VCaP (cell line): ENCODE data around the gene CHMP4A.

Experiments used
- H3K27ac ChIP-seq: fragments of 450-650 bp; 2 replicates; pipeline ENCODE4 v1.5.1; 2017
- TF ChIP-seq, protein P1 (sequence below): fragments of 450-650 bp; conservative IDR thresholded peaks from 2 replicates; pipeline ENCODE4 v1.5.1; 2017; ENCODE audit warnings: mild to moderate bottlenecking, moderate library complexity

Gene CHMP4A

DNA sequence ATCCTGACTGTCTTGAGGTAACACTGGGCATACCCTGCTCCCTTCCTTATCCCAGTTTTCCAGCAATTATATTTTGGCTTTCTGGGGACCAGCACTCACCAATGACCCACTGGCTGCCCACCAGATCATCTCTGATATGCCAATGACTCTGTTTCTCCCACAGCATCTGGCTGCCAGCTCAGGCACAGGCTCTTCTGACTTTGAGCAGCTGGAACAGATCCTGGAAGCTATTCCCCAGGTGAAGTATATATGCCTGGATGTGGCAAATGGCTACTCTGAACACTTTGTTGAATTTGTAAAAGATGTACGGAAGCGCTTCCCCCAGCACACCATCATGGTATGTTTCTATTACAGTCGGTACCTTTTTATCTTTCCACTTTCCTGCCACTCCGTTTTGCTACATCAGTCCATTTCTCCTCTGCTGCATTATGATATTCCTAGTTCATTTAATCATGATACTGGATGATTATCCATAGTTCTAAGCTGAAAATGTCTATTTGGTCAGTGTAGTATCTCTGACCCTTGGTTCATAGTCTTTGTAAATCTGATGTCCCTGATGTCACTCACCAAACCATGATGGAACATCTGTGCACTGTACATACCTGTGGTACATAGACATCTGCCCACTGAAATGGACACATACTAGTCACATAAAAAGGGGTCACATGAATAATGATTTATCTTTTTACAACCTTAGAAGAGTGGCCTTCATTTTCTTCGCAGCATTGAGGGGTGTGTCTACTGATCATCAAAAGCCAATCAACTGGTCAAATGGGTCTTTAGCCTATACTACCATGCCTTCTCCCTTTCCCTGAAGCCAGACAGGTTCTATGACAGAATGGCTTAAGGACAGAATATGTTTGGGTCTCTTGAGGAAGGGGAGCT is 22.8 kb upstream of the CHMP4A start:
- TF ChIP-seq, protein P1, sequence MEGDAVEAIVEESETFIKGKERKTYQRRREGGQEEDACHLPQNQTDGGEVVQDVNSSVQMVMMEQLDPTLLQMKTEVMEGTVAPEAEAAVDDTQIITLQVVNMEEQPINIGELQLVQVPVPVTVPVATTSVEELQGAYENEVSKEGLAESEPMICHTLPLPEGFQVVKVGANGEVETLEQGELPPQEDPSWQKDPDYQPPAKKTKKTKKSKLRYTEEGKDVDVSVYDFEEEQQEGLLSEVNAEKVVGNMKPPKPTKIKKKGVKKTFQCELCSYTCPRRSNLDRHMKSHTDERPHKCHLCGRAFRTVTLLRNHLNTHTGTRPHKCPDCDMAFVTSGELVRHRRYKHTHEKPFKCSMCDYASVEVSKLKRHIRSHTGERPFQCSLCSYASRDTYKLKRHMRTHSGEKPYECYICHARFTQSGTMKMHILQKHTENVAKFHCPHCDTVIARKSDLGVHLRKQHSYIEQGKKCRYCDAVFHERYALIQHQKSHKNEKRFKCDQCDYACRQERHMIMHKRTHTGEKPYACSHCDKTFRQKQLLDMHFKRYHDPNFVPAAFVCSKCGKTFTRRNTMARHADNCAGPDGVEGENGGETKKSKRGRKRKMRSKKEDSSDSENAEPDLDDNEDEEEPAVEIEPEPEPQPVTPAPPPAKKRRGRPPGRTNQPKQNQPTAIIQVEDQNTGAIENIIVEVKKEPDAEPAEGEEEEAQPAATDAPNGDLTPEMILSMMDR: no peak

DNA sequence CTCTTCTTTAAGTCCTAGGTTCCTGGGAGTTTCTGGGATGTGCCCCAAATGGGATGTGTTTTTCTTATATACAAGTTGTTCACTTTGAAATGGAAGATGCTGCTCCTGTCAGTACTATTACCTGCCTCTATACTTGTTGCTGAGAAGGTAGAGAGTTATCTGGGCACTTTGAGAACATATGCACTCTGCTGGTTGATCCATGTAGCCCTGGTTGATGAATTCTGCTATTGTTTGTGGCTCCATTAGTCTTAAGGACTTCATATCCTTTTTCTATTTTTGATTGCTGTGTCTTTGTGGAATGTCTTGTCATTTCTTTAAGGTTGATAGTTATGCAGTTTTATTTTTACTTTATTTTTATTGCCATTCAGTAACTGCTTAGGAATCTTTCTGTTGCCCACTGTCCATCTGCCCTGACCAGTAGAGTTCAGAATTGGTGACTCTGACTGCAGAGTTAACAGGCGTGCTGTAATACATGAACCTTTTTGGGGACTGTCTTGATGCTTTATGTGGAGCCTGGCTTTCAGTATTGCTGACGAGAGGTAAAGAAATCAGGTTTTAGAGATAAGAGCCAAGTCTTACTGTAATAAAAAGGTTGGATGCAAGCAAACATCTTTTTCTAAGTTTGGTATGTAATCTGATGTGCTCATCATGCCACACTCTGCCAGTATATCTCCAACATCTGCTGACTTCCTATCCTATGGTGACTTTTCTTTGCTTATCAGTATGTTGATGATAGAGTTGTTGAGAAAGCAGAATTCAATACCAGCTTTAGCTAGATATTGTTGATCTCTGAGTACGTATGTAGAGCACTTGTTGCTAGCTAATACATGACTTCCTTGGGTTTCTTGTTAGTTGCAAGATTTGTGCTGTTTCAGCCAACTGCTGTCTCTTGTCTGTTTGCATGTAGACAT is 21.1 kb upstream of the CHMP4A start:
- TF ChIP-seq, protein P1: no peak
- no peak overlapping the region; the same call in 1 of the 2 replicates for H3K27ac ChIP-seq

More for the DNA sequence above, 22.8 kb upstream of the CHMP4A start:
- H3K27ac ChIP-seq: no peak overlapping the region

DNA sequence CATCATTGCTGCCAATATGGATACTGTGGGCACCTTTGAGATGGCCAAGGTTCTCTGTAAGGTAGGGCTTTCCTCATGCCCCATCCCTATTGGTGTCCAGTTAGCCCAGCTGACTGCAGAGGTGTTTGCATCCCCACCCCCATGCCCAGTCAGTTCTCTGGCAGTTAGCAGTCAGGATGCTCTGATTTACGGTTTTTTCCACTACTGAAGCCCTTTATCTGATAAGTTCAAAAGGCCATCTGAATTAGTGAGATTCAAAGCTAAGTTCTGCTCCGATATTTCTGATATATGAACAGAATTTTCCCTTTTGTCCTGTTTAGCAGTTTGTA is 20.2 kb upstream of the CHMP4A start:
- peak overlapping the region; percentile 85 for H3K27ac ChIP-seq
- TF ChIP-seq, protein P1: no peak

DNA sequence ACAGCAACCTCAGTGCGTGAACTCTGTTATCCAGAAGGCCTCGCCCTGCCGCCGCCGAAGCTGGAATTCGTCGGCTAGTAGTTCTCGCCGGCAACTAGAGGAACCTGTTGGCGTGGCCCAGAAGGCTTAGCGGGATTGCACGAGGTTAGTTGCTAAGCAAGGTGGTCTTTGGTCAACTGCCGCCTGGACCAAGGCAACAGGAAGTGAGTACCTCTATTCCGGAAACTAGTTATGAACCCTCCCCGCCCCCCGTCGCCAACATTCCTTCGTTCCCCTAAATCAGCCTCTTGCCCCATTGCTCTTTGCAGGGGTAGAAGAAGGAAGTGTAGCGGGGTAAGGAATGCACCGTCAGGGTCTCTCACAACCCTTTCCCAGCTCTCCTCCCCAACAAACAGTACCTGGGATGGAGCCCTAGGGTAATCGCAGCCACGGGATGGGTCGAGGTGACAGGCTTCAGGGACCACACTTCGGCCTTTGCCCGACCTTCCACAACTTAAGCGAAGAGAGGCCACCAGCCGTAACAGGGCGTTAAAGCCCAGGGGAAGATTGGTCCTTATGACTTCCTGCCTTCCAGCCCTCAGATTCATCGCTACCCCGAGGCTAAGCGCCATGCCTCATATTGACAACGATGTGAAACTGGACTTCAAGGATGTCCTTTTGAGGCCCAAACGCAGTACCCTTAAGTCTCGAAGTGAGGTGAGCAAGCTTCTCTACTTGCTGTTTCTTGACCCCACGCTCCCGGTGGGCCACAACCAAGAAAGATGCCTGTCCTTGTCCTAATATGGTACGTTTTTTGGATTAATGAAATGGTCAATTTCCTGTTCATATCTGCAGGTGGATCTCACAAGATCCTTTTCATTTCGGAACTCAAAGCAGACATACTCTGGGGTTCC is 19.6 kb upstream of the CHMP4A start, which contains the start of gene GMPR2:
GMPR2 (plus strand) TSS at position 285 of the 893 bp plus-strand sequence; CDS start at position 610, 325 bp downstream.
- TF ChIP-seq, protein P1: no peak
- peak within 1 kb of the TSS; percentile 85 for H3K27ac ChIP-seq

DNA sequence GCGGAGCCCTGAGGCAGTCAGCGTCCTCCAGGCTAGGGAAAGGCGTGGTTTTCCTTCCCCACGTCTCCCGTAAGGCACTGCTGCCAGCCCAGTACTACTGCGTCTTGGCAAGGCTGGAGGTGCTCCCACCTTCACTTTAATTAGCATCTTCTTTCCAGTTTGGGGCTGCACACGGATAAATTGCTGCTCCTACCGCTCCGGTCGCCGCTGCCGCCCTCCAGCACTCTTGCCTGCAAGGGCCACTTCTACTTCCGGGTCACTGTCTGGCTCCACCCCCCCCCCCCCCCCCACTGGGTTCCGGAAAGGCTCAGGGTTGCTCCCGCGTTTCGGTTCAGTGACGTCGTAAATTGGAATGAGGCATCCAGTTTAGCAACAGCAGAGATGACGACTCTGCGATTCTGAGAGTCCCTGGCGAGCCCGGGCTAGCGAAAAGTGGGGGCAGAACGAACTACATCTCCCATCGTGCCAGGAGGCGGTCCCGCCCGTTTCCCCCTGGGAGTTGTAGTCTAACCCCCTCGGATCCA is 18.9 kb upstream of the CHMP4A start, which contains the start of gene NEDD8:
NEDD8 (minus strand) TSS at position 247 of the 524 bp plus-strand sequence; CDS start at position 147, 100 bp downstream.
- TF ChIP-seq, protein P1: no peak

DNA sequence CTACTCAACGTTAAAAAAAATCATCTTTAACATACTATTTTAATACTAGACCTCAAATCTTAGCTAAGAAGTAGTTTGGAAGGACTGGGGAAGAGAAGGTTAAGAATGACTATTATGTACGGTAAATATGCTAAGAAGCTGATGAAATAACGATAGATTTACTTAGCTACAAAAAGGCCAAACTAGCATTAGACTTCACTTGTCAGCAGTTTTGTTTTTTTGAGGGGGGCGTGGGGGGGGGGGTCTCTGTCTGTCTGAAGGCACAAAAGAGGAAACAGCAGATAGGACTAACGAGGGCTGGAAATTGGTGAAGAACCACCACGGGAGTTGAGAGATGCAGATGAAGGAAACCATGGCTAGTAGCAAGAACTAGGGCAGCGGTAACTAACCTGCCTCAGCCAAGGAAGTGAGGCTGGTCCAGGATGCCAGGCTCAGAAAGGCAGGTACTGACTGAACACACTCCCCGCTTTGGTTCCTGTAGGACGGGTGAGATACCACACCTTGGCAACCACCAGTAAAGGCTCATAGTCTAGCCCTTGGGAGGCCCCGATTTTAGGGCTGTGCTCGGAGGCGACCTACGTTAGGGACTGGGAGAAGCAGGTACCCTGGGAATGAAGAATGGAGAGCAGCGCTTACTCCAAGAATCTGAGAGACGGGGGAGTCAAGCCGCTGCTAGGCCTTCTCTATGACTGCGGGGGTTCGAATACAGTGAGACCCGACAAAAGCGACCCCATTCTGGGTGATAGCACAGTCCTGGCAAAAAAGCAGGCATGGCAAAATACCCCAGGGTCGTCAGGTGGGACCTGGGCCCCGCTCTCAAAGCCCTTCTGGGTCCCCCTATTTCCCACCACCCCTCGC is 18.2 kb upstream of the CHMP4A start:
- TF ChIP-seq, protein P1: no peak
- H3K27ac ChIP-seq: peak overlapping the region; percentile 85

More for the DNA sequence above, 18.9 kb upstream of the CHMP4A start, which contains the start of gene NEDD8:
- H3K27ac ChIP-seq: peak within 1 kb of the TSS; percentile 85
